Chondrocyte (in vitro differentiated cells): ENCODE data around the gene TNIK. TPM values are rescaled to one million over a fixed set of nuclear protein-coding genes. Genes with fewer than 3 reads are reported as not detected.

Source experiments
- DNase-seq: peaks from one replicate; pipeline ENCODE4 v3.0.0; 2021; ENCODE audit warnings: mixed read lengths, low spot score
- H3K27ac Mint-ChIP-seq: one replicate; pipeline ENCODE4 v1.8.0; 2021; ENCODE audit warnings: mild to moderate bottlenecking, moderate library complexity, mixed read lengths; ENCODE audit not compliant: unreplicated experiment
- H3K27me3 Mint-ChIP-seq: 2 replicates; pipeline ENCODE4 v1.8.0; 2021; ENCODE audit warnings: low read depth, mixed read lengths
- H3K36me3 Mint-ChIP-seq: 2 replicates; pipeline ENCODE4 v1.8.0; 2021; ENCODE audit warnings: low read depth, mixed read lengths
- H3K4me1 Mint-ChIP-seq: 2 replicates; pipeline ENCODE4 v1.8.0; 2021; ENCODE audit warnings: low read depth, mild to moderate bottlenecking, mixed read lengths
- H3K4me3 Mint-ChIP-seq: one replicate; pipeline ENCODE4 v1.8.0; 2021; ENCODE audit warnings: mild to moderate bottlenecking, moderate library complexity, mixed read lengths; ENCODE audit not compliant: unreplicated experiment
- H3K9me3 Mint-ChIP-seq: 2 replicates; pipeline ENCODE4 v1.8.0; 2021; ENCODE audit warnings: low read depth, mixed read lengths
- total RNA-seq: library from RNA; stranded (reverse); gene quantifications from 3 replicates; pipeline ENCODE4 v1.2.1, GENCODE V29; 2021
- TF ChIP-seq, protein P1 (sequence below): fragments of 200-600 bp; sonication (generic); IDR thresholded peaks from 2 replicates; pipeline ENCODE4 v1.5.0; 2021; ENCODE audit warnings: antibody characterized with exemption, mild to moderate bottlenecking, moderate library complexity

Gene TNIK
- total RNA-seq, 1 donor from 2014 or later: 17.5 TPM

DNA sequence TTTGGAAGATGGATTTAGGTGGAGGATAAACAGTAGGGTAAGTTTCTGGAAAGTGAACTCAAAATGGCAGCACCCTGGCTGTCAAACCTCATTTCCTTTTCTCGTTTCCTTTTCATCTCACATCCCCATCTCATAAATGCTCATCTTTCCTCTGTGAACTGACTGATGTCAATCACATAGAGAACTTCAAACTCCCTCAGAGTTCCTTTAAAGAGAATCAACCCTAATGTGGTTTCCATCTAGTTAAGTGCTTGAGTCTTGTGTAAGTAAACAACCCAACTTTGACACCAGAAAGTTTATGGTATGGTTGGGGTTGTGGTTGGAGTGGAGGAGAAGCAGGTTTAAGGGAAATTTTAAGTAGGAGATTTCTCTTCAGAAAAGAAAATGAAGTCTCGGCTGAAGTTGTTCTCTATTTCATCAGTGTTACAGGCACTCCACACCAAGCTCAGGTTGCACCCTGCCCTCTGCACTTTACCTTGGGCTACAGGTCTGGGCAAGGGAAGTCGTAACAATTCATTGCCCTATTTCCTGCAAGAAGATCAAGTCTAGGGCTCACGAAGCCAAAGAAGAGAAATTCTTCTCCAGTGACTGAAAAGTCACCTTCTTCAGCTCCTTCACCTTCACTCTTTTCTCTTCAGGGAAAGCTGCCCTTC is 34.4 kb upstream of the TNIK start:
- H3K4me3 Mint-ChIP-seq: no peak overlapping the region
- no peaks in the 10 kb centered on the region for H3K36me3 Mint-ChIP-seq
- TF ChIP-seq, protein P1, sequence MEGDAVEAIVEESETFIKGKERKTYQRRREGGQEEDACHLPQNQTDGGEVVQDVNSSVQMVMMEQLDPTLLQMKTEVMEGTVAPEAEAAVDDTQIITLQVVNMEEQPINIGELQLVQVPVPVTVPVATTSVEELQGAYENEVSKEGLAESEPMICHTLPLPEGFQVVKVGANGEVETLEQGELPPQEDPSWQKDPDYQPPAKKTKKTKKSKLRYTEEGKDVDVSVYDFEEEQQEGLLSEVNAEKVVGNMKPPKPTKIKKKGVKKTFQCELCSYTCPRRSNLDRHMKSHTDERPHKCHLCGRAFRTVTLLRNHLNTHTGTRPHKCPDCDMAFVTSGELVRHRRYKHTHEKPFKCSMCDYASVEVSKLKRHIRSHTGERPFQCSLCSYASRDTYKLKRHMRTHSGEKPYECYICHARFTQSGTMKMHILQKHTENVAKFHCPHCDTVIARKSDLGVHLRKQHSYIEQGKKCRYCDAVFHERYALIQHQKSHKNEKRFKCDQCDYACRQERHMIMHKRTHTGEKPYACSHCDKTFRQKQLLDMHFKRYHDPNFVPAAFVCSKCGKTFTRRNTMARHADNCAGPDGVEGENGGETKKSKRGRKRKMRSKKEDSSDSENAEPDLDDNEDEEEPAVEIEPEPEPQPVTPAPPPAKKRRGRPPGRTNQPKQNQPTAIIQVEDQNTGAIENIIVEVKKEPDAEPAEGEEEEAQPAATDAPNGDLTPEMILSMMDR: no peak
- H3K27me3 Mint-ChIP-seq: no peaks in the 10 kb centered on the region
- H3K4me1 Mint-ChIP-seq: no peaks in the 10 kb centered on the region
- DNase-seq: no peak
- H3K9me3 Mint-ChIP-seq: no peaks in the 10 kb centered on the region
- H3K27ac Mint-ChIP-seq: no peak overlapping the region

DNA sequence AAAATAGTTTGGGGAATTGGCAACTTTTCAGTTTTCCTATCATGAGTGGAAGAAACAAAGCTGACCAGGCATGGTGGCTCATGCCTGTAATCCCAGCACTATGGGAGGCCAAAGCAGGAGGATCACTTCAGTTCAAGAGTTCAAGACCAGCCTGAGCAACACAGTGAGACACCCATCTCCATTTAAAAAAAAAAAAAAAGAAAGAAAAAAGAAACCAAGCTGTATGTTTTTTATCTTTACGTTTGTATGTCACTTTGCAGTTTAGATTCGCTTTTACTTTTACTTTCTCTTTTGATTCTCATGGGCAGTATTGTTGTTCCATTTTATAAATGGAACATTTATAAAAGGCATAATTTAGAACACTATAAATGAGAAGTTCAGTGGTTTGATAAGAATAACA is 31.2 kb upstream of the TNIK start:
- H3K27me3 Mint-ChIP-seq: no peaks in the 10 kb centered on the region
- no peaks in the 10 kb centered on the region for H3K36me3 Mint-ChIP-seq
- no peak overlapping the region for H3K27ac Mint-ChIP-seq
- TF ChIP-seq, protein P1: no peak
- H3K4me3 Mint-ChIP-seq: no peak overlapping the region
- no peaks in the 10 kb centered on the region for H3K4me1 Mint-ChIP-seq
- DNase-seq: no peak
- no peaks in the 10 kb centered on the region for H3K9me3 Mint-ChIP-seq

DNA sequence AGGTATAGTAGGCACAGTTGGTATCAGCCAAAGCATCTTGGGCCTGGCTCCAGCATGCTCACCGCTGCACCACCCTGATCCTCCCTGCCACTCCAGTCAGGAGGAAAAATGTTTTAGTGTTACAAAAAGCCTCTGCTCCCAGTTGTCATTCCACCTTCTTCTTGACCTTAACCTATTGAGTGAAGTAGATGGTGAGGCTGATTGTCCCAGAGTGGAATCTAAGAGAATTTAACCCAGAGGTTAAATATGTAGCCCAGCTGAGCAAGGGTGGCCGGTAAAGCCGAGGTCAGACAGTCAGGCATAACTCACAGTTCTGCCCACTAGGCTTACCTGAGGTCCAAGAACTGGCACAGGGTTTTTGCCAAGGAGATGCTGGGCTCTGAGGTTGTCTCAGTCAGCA is 30.7 kb upstream of the TNIK start:
- Mint-ChIP-seq H3K4me3 (no peak overlapping the region), H3K27ac (no peak overlapping the region), H3K27me3 (no peaks in the 10 kb centered on the region), H3K4me1 (no peaks in the 10 kb centered on the region), H3K36me3 (no peaks in the 10 kb centered on the region), H3K9me3 (no peaks in the 10 kb centered on the region)
- DNase-seq: no peak
- TF ChIP-seq, protein P1: no peak

DNA sequence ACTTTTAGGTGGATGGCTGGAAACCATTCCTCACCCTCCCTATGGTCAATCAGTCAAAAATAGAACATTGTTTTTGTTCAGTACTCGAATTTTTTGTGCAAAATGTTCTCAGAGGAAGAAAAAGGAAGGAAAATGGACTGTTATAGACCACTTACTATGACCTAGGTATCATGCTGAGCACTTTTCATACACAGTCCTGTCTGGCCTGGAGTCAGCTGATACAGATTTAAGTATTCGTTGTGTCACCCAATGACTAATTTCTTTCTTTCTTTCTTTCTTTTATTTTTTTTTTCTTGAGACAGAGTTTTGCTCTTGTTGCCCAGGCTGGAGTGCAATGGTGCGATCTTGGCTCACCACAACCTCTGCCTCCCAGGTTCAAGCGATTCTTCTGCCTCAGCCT is 29.1 kb upstream of the TNIK start:
- no peak for DNase-seq
- Mint-ChIP-seq H3K36me3 (no peaks in the 10 kb centered on the region), H3K9me3 (no peaks in the 10 kb centered on the region), H3K4me3 (no peak overlapping the region), H3K4me1 (no peaks in the 10 kb centered on the region), H3K27me3 (no peaks in the 10 kb centered on the region), H3K27ac (no peak overlapping the region)
- TF ChIP-seq, protein P1: no peak

DNA sequence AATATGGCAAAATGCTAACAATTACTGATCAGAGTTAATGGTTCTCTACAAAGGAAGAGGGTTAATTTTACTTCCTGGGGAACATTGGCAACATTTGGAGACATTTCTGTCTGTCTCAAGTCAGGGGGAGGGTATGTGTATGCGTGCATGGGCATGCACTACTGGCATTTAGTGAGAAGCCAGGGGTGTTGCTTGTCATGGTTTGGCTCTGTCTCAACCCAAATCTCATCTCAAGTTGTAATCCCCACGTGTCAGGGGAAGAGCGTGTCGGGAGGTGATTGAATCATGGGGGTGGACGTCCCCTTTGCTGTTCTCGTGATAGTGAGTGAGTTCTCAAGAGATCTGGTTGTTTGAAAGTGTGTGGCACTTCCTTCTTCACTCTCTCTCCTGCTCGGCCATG is 28.3 kb upstream of the TNIK start:
- Mint-ChIP-seq H3K4me1 (no peaks in the 10 kb centered on the region), H3K4me3 (no peak overlapping the region), H3K27ac (no peak overlapping the region), H3K36me3 (no peaks in the 10 kb centered on the region), H3K9me3 (no peaks in the 10 kb centered on the region), H3K27me3 (no peaks in the 10 kb centered on the region)
- DNase-seq: no peak
- TF ChIP-seq, protein P1: no peak
